Naive thymus-derived CD4-positive, alpha-beta T cell (primary cell): ENCODE results near the gene PRPF31. TPM values are rescaled to one million over a fixed set of nuclear protein-coding genes. Genes with fewer than 3 reads are reported as not detected.

Experiments
- ATAC-seq: fragments of 150-1000 bp; cut with Tn5 transposase; 2 replicates; pipeline ENCODE4 v1.10.0; 2021; ENCODE audit warnings: mild to moderate bottlenecking, moderate library complexity
- CTCF ChIA-PET: fragments of 350-600 bp; sonication (Branson Sonifier 250); formaldehyde crosslinking; loops from one replicate; lab custom pipeline; 2021; ENCODE audit warnings: antibody characterized with exemption; lab: Charles Lee
- POLR2A ChIA-PET: fragments of 350-600 bp; sonication (Branson Sonifier 250); formaldehyde crosslinking; loops from one replicate; lab custom pipeline; 2021; ENCODE audit warnings: antibody characterized with exemption, inconsistent platforms; lab: Charles Lee
- DNase-seq, 9 donors: peaks; one replicate each; pipeline versions ENCODE4 v3.0.0 to v3.0.0-alpha.2; 2020 to 2022; ENCODE audit warnings: mixed read lengths in 1 of 9
- H3K27ac ChIP-seq: one replicate; pipeline ENCODE4 v1.7.0; 2013; ENCODE audit warnings: mild to moderate bottlenecking, low read depth, low read length, moderate library complexity
- H3K27me3 ChIP-seq, 2 donors: one replicate each; pipeline ENCODE4 v1.7.0; 2013; ENCODE audit warnings: low read length in 2 of 2, mild to moderate bottlenecking in 2 of 2, moderate library complexity in 2 of 2; ENCODE audit not compliant: control insufficient read depth in 2 of 2, insufficient read depth in 2 of 2
- H3K36me3 ChIP-seq, 3 experiments: 1 replicate in 2 of 3; 2 replicates in 1 of 3; pipeline ENCODE4 v1.7.0; 2013; ENCODE audit warnings: low read length in 3 of 3, mild to moderate bottlenecking in 3 of 3, moderate library complexity in 1 of 3; ENCODE audit not compliant: insufficient read depth in 3 of 3, control insufficient read depth in 2 of 3
- H3K4me1 ChIP-seq, 2 donors: one replicate each; pipeline ENCODE4 v1.7.0; 2013; ENCODE audit warnings: low read length in 2 of 2, mild to moderate bottlenecking in 2 of 2, moderate library complexity in 1 of 2; ENCODE audit not compliant: control insufficient read depth in 2 of 2, insufficient read depth in 2 of 2
- H3K4me3 ChIP-seq: 2 replicates; pipeline ENCODE4 v1.7.0; 2013; ENCODE audit warnings: mild to moderate bottlenecking, low read length
- H3K9me3 ChIP-seq, 3 experiments: 1 replicate in 2 of 3; 2 replicates in 1 of 3; pipeline ENCODE4 v1.7.0; 2013; ENCODE audit warnings: low read length in 3 of 3; ENCODE audit not compliant: control insufficient read depth in 2 of 3
- H3K27ac Mint-ChIP-seq, 9 donors: one replicate each; pipeline ENCODE4 v1.8.0; 2020 to 2022; ENCODE audit warnings: mixed read lengths in 9 of 9, mild to moderate bottlenecking in 8 of 9, moderate library complexity in 5 of 9, inconsistent platforms in 2 of 9
- H3K27me3 Mint-ChIP-seq, 5 donors: one replicate each; pipeline ENCODE4 v1.8.0; 2021 to 2022; ENCODE audit warnings: mixed read lengths in 5 of 5, mild to moderate bottlenecking in 1 of 5
- H3K36me3 Mint-ChIP-seq, 5 donors: one replicate each; pipeline ENCODE4 v1.8.0; 2020 to 2022; ENCODE audit warnings: mixed read lengths in 5 of 5, mild to moderate bottlenecking in 3 of 5, inconsistent platforms in 1 of 5
- H3K4me1 Mint-ChIP-seq, 7 donors: one replicate each; pipeline ENCODE4 v1.8.0; 2020 to 2022; ENCODE audit warnings: mixed read lengths in 7 of 7, mild to moderate bottlenecking in 3 of 7, inconsistent platforms in 1 of 7
- H3K4me3 Mint-ChIP-seq, 10 donors: one replicate each; pipeline ENCODE4 v1.8.0; 2020 to 2022; ENCODE audit warnings: mild to moderate bottlenecking in 10 of 10, mixed read lengths in 10 of 10, moderate library complexity in 6 of 10, inconsistent platforms in 2 of 10
- H3K9me3 Mint-ChIP-seq, 11 donors: one replicate each; pipeline ENCODE4 v1.8.0; 2020 to 2022; ENCODE audit warnings: mixed read lengths in 11 of 11, mild to moderate bottlenecking in 4 of 11, inconsistent platforms in 1 of 11, moderate library complexity in 1 of 11
- intact Hi-C, 2 donors: fragments of 100-400 bp; cut with micrococcal nuclease; formaldehyde crosslinking; loops; one replicate each; pipeline ENCODE4 v1.15.1; 2023
- polyA plus RNA-seq, 2 donors: library from polyadenylated mRNA; unstranded; fragments of 300-500 nt; fragmentation: Illumina TruSeq; gene quantifications; one replicate each; pipeline ENCODE4 v1.2.3, GENCODE V29; 2021
- total RNA-seq, 6 experiments: library from RNA in 5 of 6; stranded (reverse) in 5 of 6; gene quantifications; 1 replicate in 5 of 6; 2 replicates in 1 of 6; pipeline ENCODE4 v1.2.3 and lab custom pipeline; 2021 to 2026

Gene PRPF31
- total and polyA plus RNA-seq, 7 experiments from 2014 or later = 51.8 to 87.4 (median 74.8) TPM

- Mint-ChIP-seq H3K27me3 (no peaks in the 10 kb centered on the region), H3K4me3 (no peak overlapping the region), H3K36me3 (peaks cover 3 to 40% (median 9%) of the 10 kb centered on the region in 5 donors), H3K9me3 (no peaks in the 10 kb centered on the region), H3K27ac (no peak overlapping the region), H3K4me1 (peaks cover 5 to 19% (median 11%) of the 10 kb centered on the region in 7 donors)
- DNase-seq = no peak
- H3K9me3 ChIP-seq = no peaks in the 10 kb centered on the region
- intact Hi-C loops = no loop called here
- ATAC-seq = no peak
- no peak overlapping the region for H3K27ac ChIP-seq
- CTCF ChIA-PET = no interaction called here
- H3K4me1 ChIP-seq = peaks cover 0 to 10% of the 10 kb centered on the region in 2 donors
- H3K27me3 ChIP-seq = no peaks in the 10 kb centered on the region
- H3K36me3 ChIP-seq = peaks cover 6 to 79% (median 18%) of the 10 kb centered on the region in 3 experiments
- H3K4me3 ChIP-seq = no peak overlapping the region
- POLR2A ChIA-PET = no interaction called here
These were observed 5.7 kb downstream of the PRPF31 start for GRCh38 chr19:54121259-54121658.

- peaks cover 6 to 97% (median 24%) of the 10 kb centered on the region in 3 experiments for H3K36me3 ChIP-seq
- DNase-seq = no peak
- no peaks in the 10 kb centered on the region for H3K9me3 ChIP-seq
- Mint-ChIP-seq H3K4me3 (no peak overlapping the region), H3K4me1 (no peaks in the 10 kb centered on the region), H3K27me3 (no peaks in the 10 kb centered on the region), H3K27ac (no peak overlapping the region), H3K36me3 (peaks cover 10 to 39% (median 14%) of the 10 kb centered on the region in 5 donors), H3K9me3 (no peaks in the 10 kb centered on the region)
- ATAC-seq = no peak
- CTCF ChIA-PET = no interaction called here
- H3K27me3 ChIP-seq = no peaks in the 10 kb centered on the region
- H3K4me1 ChIP-seq = no peaks in the 10 kb centered on the region
- no peak overlapping the region for H3K4me3 ChIP-seq
- no peak overlapping the region for H3K27ac ChIP-seq
- POLR2A ChIA-PET = interaction anchor here (1.4 to 1.9 kb wide), 2 partner anchors 8 to 13 kb away, joined by 3 to 11 read pairs; partner anchors contain the start of genes PRPF31 and TFPT
- intact Hi-C loops = no loop called here
These were observed 8.1 kb downstream of the PRPF31 start for GRCh38 chr19:54123682-54124081.

- no peak for ATAC-seq
These were observed 8.8 kb downstream of the PRPF31 start for GRCh38 chr19:54124393-54124792.

GRCh38 chr19:54125713-54126112, 10.2 kb downstream of the PRPF31 start:
- ATAC-seq = no peak
- peaks cover 7 to 35% (median 11%) of the 10 kb centered on the region in 5 donors for H3K36me3 Mint-ChIP-seq
- Histone ChIP-seq H3K36me3 (peaks cover 9 to 93% (median 24%) of the 10 kb centered on the region in 3 experiments), H3K27ac (no peak overlapping the region), H3K9me3 (no peaks in the 10 kb centered on the region), H3K27me3 (no peaks in the 10 kb centered on the region), H3K4me1 (no peaks in the 10 kb centered on the region), H3K4me3 (no peak overlapping the region)
- H3K4me3 Mint-ChIP-seq = no peak overlapping the region
- ChIA-PET POLR2A (no interaction called here), CTCF (no interaction called here)
- no peaks in the 10 kb centered on the region for H3K4me1 Mint-ChIP-seq
- H3K27me3 Mint-ChIP-seq = no peaks in the 10 kb centered on the region
- no peak for DNase-seq
- intact Hi-C loops = no loop called here
- H3K27ac Mint-ChIP-seq = no peak overlapping the region
- H3K9me3 Mint-ChIP-seq = no peaks in the 10 kb centered on the region

More at GRCh38 chr19:54124393-54124792, 8.8 kb downstream of the PRPF31 start:
- Histone ChIP-seq H3K4me3 (no peak overlapping the region), H3K4me1 (no peaks in the 10 kb centered on the region), H3K36me3 (peaks cover 9 to 98% (median 24%) of the 10 kb centered on the region in 3 experiments), H3K9me3 (no peaks in the 10 kb centered on the region), H3K27me3 (no peaks in the 10 kb centered on the region), H3K27ac (no peak overlapping the region)
- CTCF ChIA-PET = no interaction called here
- Mint-ChIP-seq H3K36me3 (peaks cover 10 to 39% (median 14%) of the 10 kb centered on the region in 5 donors), H3K4me3 (no peak overlapping the region), H3K27ac (no peak overlapping the region), H3K9me3 (no peaks in the 10 kb centered on the region), H3K4me1 (no peaks in the 10 kb centered on the region), H3K27me3 (no peaks in the 10 kb centered on the region)
- intact Hi-C loops = no loop called here
- POLR2A ChIA-PET = interaction anchor here (1.9 kb wide), 1 partner anchor 9 kb away, joined by 11 read pairs; the partner anchor contains the start of genes PRPF31 and TFPT
- DNase-seq = no peak

GRCh38 chr19:54127688-54128440, 12.3 kb downstream of the PRPF31 start:
- no peaks in the 10 kb centered on the region for H3K4me1 ChIP-seq
- POLR2A ChIA-PET = interaction anchor here (1.2 kb wide), 1 partner anchor 32 kb away, joined by 4 read pairs; the partner anchor contains the start of gene LENG1
- CTCF ChIA-PET = no interaction called here
- H3K36me3 ChIP-seq = peaks cover 9 to 87% (median 20%) of the 10 kb centered on the region in 3 experiments
- intact Hi-C loops = no loop called here
- ATAC-seq (no peak), DNase-seq (no peak)
- Mint-ChIP-seq H3K36me3 (peaks cover 5 to 30% (median 8%) of the 10 kb centered on the region in 5 donors), H3K4me1 (no peaks in the 10 kb centered on the region), H3K27ac (no peak overlapping the region), H3K4me3 (no peak overlapping the region), H3K27me3 (no peaks in the 10 kb centered on the region), H3K9me3 (no peaks in the 10 kb centered on the region)
- no peaks in the 10 kb centered on the region for H3K9me3 ChIP-seq
- no peaks in the 10 kb centered on the region for H3K27me3 ChIP-seq
- H3K27ac ChIP-seq = no peak overlapping the region
- no peak overlapping the region for H3K4me3 ChIP-seq

- POLR2A ChIA-PET = no interaction called here
- Mint-ChIP-seq H3K4me3 (no peak overlapping the region), H3K9me3 (no peaks in the 10 kb centered on the region), H3K27me3 (no peaks in the 10 kb centered on the region), H3K27ac (no peak overlapping the region), H3K4me1 (no peaks in the 10 kb centered on the region), H3K36me3 (peaks cover 3 to 27% (median 8%) of the 10 kb centered on the region in 5 donors)
- H3K4me3 ChIP-seq = no peak overlapping the region
- H3K36me3 ChIP-seq = peaks cover 9 to 82% (median 20%) of the 10 kb centered on the region in 3 experiments
- no peaks in the 10 kb centered on the region for H3K9me3 ChIP-seq
- intact Hi-C loops = no loop called here
- no peaks in the 10 kb centered on the region for H3K4me1 ChIP-seq
- CTCF ChIA-PET = no interaction called here
- DNase-seq (no peak), ATAC-seq (no peak)
- H3K27ac ChIP-seq = no peak overlapping the region
- H3K27me3 ChIP-seq = no peaks in the 10 kb centered on the region
These were observed 12.8 kb downstream of the PRPF31 start for GRCh38 chr19:54128441-54128725.
